IPS DF 6.9 (cell line): Measurements from ENCODE around the gene ADAMTS3.

Experiments used
- DNase-seq: peaks from one replicate; pipeline ENCODE4 v3.0.0-alpha.2; 2013; ENCODE audit warnings: low read depth, low spot score
- H3K27ac ChIP-seq: one replicate; pipeline ENCODE4 v1.5.1; 2013; ENCODE audit warnings: low read length, control low read depth
- H3K27me3 ChIP-seq: 2 replicates; pipeline ENCODE4 v1.6.1; 2013; ENCODE audit warnings: mild to moderate bottlenecking, low read length; ENCODE audit not compliant: control insufficient read depth, insufficient read depth
- H3K36me3 ChIP-seq: 2 replicates; pipeline ENCODE4 v1.6.1; 2013; ENCODE audit warnings: low read length; ENCODE audit not compliant: control insufficient read depth, insufficient read depth
- H3K4me1 ChIP-seq: 2 replicates; pipeline ENCODE4 v1.6.1; 2013; ENCODE audit warnings: low read length; ENCODE audit not compliant: control insufficient read depth, insufficient read depth
- H3K4me3 ChIP-seq: 2 replicates; pipeline ENCODE4 v1.5.1; 2013; ENCODE audit warnings: mild to moderate bottlenecking, low read length
- H3K9me3 ChIP-seq: 2 replicates; pipeline ENCODE4 v1.6.1; 2013; ENCODE audit warnings: low read length, inconsistent platforms; ENCODE audit not compliant: control insufficient read depth, insufficient read depth
- WGBS: extraction: QIAGEN DNeasy Blood & Tissue Kit; methylation state at CpG from one replicate; pipeline ENCODE4 v1.1.7; 2013; ENCODE audit warnings: mixed read lengths, missing lambda C conversion rate; ENCODE audit not compliant: insufficient read length, insufficient coverage; 5-methylcytosine and 5-hydroxymethylcytosine counted together

Gene ADAMTS3

GRCh38 chr4:72243641-72244040, 325.4 kb downstream of the ADAMTS3 start:
- Histone ChIP-seq H3K9me3 (no peaks in the 10 kb centered on the region), H3K27me3 (no peaks in the 10 kb centered on the region), H3K4me1 (no peaks in the 10 kb centered on the region), H3K4me3 (no peak overlapping the region), H3K27ac (no peak overlapping the region), H3K36me3 (no peaks in the 10 kb centered on the region)
- WGBS: no CpG with 5 or more reads among the region's 3 CpGs
- no peak for DNase-seq

GRCh38 chr4:72239487-72240116, 329.4 kb downstream of the ADAMTS3 start:
- Histone ChIP-seq H3K36me3 (no peaks in the 10 kb centered on the region), H3K4me1 (no peaks in the 10 kb centered on the region), H3K9me3 (no peaks in the 10 kb centered on the region), H3K27me3 (no peaks in the 10 kb centered on the region), H3K27ac (no peak overlapping the region), H3K4me3 (no peak overlapping the region)
- DNase-seq: no peak
